Caco-2 (cell line): ENCODE data around the gene SLC27A2. TPM values are rescaled to one million over a fixed set of nuclear protein-coding genes. Genes with fewer than 3 reads are reported as not detected.

ENCODE experiments used
- BruUV-seq: library from RNA; stranded (reverse); fragments of 400-500 nt; replicated peaks from 2 replicates; lab custom pipeline; 2021; lab: Mats Ljungman, UMichigan
- CTCF ChIA-PET: fragments of 300-600 bp; sonication (Branson Sonifier 250); formaldehyde crosslinking; loops from one replicate; lab custom pipeline; 2022; ENCODE audit warnings: antibody characterized with exemption; lab: Charles Lee
- POLR2A ChIA-PET: fragments of 300-600 bp; sonication (Branson Sonifier 250); formaldehyde crosslinking; loops from one replicate; lab custom pipeline; 2022; ENCODE audit warnings: antibody characterized with exemption; lab: Charles Lee
- DNase-seq, 2 experiments: peaks; one replicate each; pipeline versions ENCODE4 v3.0.0 to v3.0.0-alpha.2; 2020 to 2022
- H3K27me3 ChIP-seq: replicated peaks from 2 replicates; pipeline ENCODE4 v1.6.0; 2011; ENCODE audit warnings: low read length; ENCODE audit not compliant: control insufficient read depth, insufficient read depth
- H3K36me3 ChIP-seq: 2 replicates; pipeline ENCODE4 v1.5.1; 2011; ENCODE audit warnings: low read length; ENCODE audit not compliant: control insufficient read depth, insufficient read depth
- H3K4me1 ChIP-seq: fragments of 250-450 bp; sonication (Bioruptor Pico); 2 replicates; pipeline ENCODE4 v1.5.1; 2020; ENCODE audit warnings: mild to moderate bottlenecking
- H3K4me3 ChIP-seq: 2 replicates; pipeline ENCODE4 v1.5.1; 2011; ENCODE audit warnings: low read depth, mild to moderate bottlenecking, control low read depth, low read length
- H3K9me3 ChIP-seq: fragments of 250-450 bp; sonication (Bioruptor Pico); 2 replicates; pipeline ENCODE4 v1.5.1; 2020; ENCODE audit warnings: mild to moderate bottlenecking, moderate library complexity
- H3K27ac Mint-ChIP-seq: one replicate; pipeline ENCODE4 v1.8.0; 2022; ENCODE audit warnings: mixed read lengths; ENCODE audit not compliant: unreplicated experiment
- H3K27me3 Mint-ChIP-seq: one replicate; pipeline ENCODE4 v1.8.0; 2022; ENCODE audit warnings: mixed read lengths; ENCODE audit not compliant: insufficient read depth, unreplicated experiment
- H3K36me3 Mint-ChIP-seq: one replicate; pipeline ENCODE4 v1.8.0; 2022; ENCODE audit warnings: mild to moderate bottlenecking, mixed read lengths; ENCODE audit not compliant: insufficient read depth, unreplicated experiment
- H3K4me1 Mint-ChIP-seq: one replicate; pipeline ENCODE4 v1.8.0; 2022; ENCODE audit warnings: low read depth, mixed read lengths; ENCODE audit not compliant: unreplicated experiment
- H3K4me3 Mint-ChIP-seq: one replicate; pipeline ENCODE4 v1.8.0; 2022; ENCODE audit warnings: mild to moderate bottlenecking, moderate library complexity, mixed read lengths; ENCODE audit not compliant: unreplicated experiment
- H3K9me3 Mint-ChIP-seq: one replicate; pipeline ENCODE4 v1.8.0; 2022; ENCODE audit warnings: mixed read lengths; ENCODE audit not compliant: unreplicated experiment
- intact Hi-C: fragments of 100-400 bp; cut with micrococcal nuclease; formaldehyde crosslinking; loops from one replicate; pipeline ENCODE4 v1.10.0; 2022; ENCODE audit not compliant: unreplicated experiment
- total RNA-seq: library from RNA; stranded (reverse); gene quantifications from 2 replicates; pipeline ENCODE4 v1.2.3, GENCODE V29; 2022
- TF ChIP-seq, protein P1 (sequence below), 2 experiments: fragments of 200-600 bp in 1 of 2; IDR thresholded peaks; 1 replicate in 1 of 2; 2 replicates in 1 of 2; pipeline versions ENCODE4 v1.5.1 to v1.8.0; 2011 to 2022; ENCODE audit warnings: antibody characterized with exemption in 1 of 2, control low read depth in 1 of 2, inconsistent platforms in 1 of 2, low read depth in 1 of 2, low read length in 1 of 2, mild to moderate bottlenecking in 1 of 2, moderate library complexity in 1 of 2; ENCODE audit not compliant: insufficient read depth in 1 of 2, severe bottlenecking in 1 of 2, unreplicated experiment in 1 of 2

Gene SLC27A2
- total RNA-seq, 1 experiment from 2014 or later: 31.2 TPM

DNA sequence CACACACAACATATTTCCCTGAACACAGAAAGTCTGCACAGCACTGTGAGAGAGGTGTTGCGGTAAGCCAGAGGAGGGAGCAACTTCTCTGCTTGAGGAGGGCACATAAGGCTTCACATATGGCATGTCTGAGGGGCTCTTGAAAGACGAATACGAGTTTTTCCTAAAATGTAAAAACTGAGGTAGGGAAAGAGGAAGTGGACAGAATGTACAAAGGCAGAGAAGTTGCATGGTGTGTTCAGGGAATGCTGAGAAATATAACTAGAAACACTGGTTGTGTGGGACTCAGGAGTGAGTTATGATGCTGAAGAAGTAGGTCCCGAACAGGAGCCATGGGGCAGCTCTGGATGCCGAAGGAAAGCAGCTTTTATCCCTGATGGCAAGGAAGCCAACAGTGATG is 40.1 kb upstream of the SLC27A2 start:
- DNase-seq: no peak
- H3K4me3 Mint-ChIP-seq: no peak overlapping the region
- BruUV-seq: no TSS peak
- Histone ChIP-seq H3K9me3 (no peaks in the 10 kb centered on the region), H3K4me3 (no peak overlapping the region), H3K27me3 (no peaks in the 10 kb centered on the region), H3K36me3 (no peaks in the 10 kb centered on the region), H3K4me1 (no peaks in the 10 kb centered on the region)
- no peaks in the 10 kb centered on the region for H3K4me1 Mint-ChIP-seq
- POLR2A ChIA-PET: no interaction called here
- H3K27me3 Mint-ChIP-seq: no peaks in the 10 kb centered on the region
- H3K9me3 Mint-ChIP-seq: no peaks in the 10 kb centered on the region
- H3K27ac Mint-ChIP-seq: no peak overlapping the region
- intact Hi-C loops: loop anchor here (10.0 kb wide), 1 partner anchor 997 kb away; no protein-coding TSS in a partner anchor
- CTCF ChIA-PET: no interaction called here
- TF ChIP-seq, protein P1, sequence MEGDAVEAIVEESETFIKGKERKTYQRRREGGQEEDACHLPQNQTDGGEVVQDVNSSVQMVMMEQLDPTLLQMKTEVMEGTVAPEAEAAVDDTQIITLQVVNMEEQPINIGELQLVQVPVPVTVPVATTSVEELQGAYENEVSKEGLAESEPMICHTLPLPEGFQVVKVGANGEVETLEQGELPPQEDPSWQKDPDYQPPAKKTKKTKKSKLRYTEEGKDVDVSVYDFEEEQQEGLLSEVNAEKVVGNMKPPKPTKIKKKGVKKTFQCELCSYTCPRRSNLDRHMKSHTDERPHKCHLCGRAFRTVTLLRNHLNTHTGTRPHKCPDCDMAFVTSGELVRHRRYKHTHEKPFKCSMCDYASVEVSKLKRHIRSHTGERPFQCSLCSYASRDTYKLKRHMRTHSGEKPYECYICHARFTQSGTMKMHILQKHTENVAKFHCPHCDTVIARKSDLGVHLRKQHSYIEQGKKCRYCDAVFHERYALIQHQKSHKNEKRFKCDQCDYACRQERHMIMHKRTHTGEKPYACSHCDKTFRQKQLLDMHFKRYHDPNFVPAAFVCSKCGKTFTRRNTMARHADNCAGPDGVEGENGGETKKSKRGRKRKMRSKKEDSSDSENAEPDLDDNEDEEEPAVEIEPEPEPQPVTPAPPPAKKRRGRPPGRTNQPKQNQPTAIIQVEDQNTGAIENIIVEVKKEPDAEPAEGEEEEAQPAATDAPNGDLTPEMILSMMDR (IDR thresholded peaks at IDR 0.05; ENCODE audit: insufficient read depth in 1 of 2, low read depth in 1 of 2, low read length in 1 of 2, severe bottlenecking in 1 of 2, unreplicated experiment in 1 of 2): no peak
- no peaks in the 10 kb centered on the region for H3K36me3 Mint-ChIP-seq

DNA sequence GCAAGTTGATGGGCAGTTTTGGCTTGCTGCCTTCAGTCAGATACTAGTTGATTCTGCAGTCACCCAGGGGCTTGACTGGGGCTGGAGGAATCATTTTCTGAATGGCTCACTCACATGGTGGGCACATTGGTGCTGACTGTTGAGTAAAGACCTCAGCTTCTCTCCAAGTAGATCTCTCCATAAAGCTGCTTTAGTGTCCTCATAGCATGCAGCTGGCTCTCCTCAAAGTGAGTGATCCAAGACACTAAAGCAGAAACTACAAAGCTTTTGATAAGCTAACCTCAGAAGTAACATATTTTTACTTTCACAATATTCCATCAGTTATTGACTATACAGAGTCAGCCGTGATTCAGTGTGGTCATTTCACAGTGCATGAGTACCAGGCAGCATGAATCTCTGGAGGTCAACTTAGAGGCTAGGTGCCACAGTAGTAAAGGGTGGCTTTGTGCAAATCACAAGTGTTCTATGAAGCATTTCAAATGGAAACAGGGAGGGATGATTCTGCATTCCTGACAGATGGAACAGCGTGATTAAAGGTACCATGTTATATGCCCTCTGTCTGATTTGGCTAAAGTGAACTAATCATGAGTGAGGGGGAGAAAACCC is 38.6 kb upstream of the SLC27A2 start:
- no TSS peak for BruUV-seq
- intact Hi-C loops: loop anchor here (10.0 kb wide), 1 partner anchor 999 kb away; no protein-coding TSS in a partner anchor
- Mint-ChIP-seq H3K36me3 (no peaks in the 10 kb centered on the region), H3K27ac (no peak overlapping the region), H3K9me3 (no peaks in the 10 kb centered on the region), H3K4me1 (no peaks in the 10 kb centered on the region), H3K27me3 (no peaks in the 10 kb centered on the region), H3K4me3 (no peak overlapping the region)
- TF ChIP-seq, protein P1 (IDR thresholded peaks at IDR 0.05; ENCODE audit: insufficient read depth in 1 of 2, low read depth in 1 of 2, low read length in 1 of 2, severe bottlenecking in 1 of 2, unreplicated experiment in 1 of 2): no peak
- H3K9me3 ChIP-seq: no peaks in the 10 kb centered on the region
- H3K4me3 ChIP-seq: no peak overlapping the region
- ChIA-PET CTCF (no interaction called here), POLR2A (no interaction called here)
- H3K36me3 ChIP-seq: no peaks in the 10 kb centered on the region
- no peaks in the 10 kb centered on the region for H3K4me1 ChIP-seq
- DNase-seq: no peak
- no peaks in the 10 kb centered on the region for H3K27me3 ChIP-seq

DNA sequence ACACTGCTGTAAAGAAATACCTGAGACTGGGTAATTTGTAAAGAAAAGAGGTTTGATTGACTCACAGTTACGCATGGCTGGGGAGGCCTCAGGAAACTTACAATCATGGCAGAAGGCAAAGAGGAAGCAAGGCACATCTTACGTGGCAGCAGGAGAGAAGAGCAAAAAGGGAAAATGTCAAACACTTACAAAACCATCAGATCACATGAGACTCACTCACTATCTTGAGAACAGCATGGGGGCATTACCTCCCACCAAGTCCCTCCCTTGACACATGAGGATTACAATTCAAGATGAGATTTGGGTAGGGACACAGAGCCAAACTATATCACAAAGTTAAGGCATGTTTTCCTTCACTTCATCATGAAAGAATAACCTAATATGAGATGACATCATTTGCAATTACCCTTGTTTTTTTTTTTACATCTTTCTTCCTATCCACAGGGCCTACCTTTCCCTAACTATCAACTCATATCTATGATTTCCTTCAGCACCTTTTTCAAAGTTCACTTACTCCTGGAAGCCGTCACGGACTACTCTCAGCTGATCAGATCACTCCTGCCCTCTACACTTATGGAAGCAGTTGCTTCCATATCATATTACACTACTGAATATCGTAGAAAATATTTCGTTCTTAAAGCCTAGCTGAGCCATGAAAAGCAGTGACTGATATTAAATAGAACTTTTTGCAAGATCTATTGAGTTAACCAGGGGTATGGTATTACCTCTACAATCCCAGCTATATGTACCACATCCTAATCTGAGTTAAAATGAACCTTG is 37.5 kb upstream of the SLC27A2 start:
- BruUV-seq: no TSS peak
- H3K4me1 ChIP-seq: peaks cover 11% of the 10 kb centered on the region; the same call in 1 of the 2 replicates
- POLR2A ChIA-PET: no interaction called here
- intact Hi-C loops: loop anchor here (1.0 to 10.0 kb wide), 5 partner anchors 141 to 1282 kb away; no protein-coding TSS in a partner anchor
- Mint-ChIP-seq H3K4me1 (peaks cover 7% of the 10 kb centered on the region), H3K4me3 (no peak overlapping the region), H3K27ac (no peak overlapping the region), H3K27me3 (no peaks in the 10 kb centered on the region), H3K9me3 (no peaks in the 10 kb centered on the region), H3K36me3 (no peaks in the 10 kb centered on the region)
- CTCF ChIA-PET: interaction anchor here (0.6 to 1.4 kb wide), 18 partner anchors 9 to 1283 kb away, joined by 3 to 13 read pairs (median 4); partner anchors contain the start of genes EID1, HDC and SHC4
- no peaks in the 10 kb centered on the region for H3K27me3 ChIP-seq
- no peaks in the 10 kb centered on the region for H3K9me3 ChIP-seq
- no peak for DNase-seq
- H3K36me3 ChIP-seq: no peaks in the 10 kb centered on the region
- no peak overlapping the region for H3K4me3 ChIP-seq
- TF ChIP-seq, protein P1 (IDR thresholded peaks at IDR 0.05; ENCODE audit: insufficient read depth in 1 of 2, low read depth in 1 of 2, low read length in 1 of 2, severe bottlenecking in 1 of 2, unreplicated experiment in 1 of 2): no peak
